ENCODE results near the gene ESR1.
"Not testable (repeated sequence)": the region's sequence is repeated elsewhere in the genome, so short reads cannot be mapped to it uniquely, and the experiment has no call there.

Gene ESR1

GRCh38 chr6:151962246-151962846, 154.9 kb downstream of the ESR1 start:
- in situ Hi-C loops (cut with MboI; ENCODE audit: low sequenced_read_pairs), result no loop called here

GRCh38 chr6:151963001-151963400, 155.5 kb downstream of the ESR1 start:
- in situ Hi-C loops (cut with MboI; ENCODE audit: low sequenced_read_pairs), result no loop called here

DNA sequence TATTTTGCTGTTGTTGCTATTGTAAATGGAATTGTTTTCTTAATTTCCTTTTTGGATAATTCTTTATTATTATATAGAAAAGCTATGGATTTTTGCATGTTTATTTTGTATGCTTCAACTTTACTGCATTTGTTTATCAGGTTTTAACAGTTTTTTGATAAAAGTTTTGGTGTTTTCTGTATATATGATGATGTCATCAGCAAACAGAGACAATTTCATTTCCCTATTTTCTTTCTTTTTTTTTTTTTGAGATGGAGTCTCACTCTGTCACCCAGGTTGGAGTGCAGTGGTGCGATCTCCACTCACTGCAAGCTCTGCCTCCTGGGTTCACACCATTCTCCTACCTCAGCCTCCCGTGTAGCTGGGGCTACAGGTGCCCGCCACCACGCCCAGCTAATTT, 156.9 kb downstream of the ESR1 start:
- in situ Hi-C loops (cut with MboI; ENCODE audit: low sequenced_read_pairs), result not testable (repeated sequence)

- in situ Hi-C loops (cut with MboI; ENCODE audit: low sequenced_read_pairs), result no loop called here
Observed at GRCh38 chr6:151974061-151974617, 166.7 kb downstream of the ESR1 start.

- in situ Hi-C loops (cut with MboI; ENCODE audit: low sequenced_read_pairs), result no loop called here
Observed at GRCh38 chr6:151975795-151976194, 168.3 kb downstream of the ESR1 start.

DNA sequence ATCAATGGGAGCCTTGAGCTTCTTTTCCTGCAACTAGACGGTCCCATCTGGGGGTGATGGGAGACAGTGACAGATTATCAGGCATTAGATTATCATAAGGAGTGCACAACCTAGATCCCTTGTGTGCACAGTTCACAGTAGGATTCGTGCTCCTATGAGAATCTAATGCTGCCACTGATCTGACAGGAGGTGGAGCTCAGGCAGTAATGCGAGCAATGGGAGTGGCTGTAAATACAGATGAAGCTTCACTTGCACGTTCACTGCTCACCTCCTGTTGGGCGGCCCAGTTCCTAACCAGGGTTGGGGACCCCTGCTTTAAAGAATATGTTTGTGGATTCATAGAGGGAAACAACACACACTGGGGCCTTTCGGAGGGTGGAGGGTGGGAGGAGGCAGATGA, 180.7 kb downstream of the ESR1 start:
- in situ Hi-C loops (cut with MboI; ENCODE audit: low sequenced_read_pairs), result not testable (repeated sequence)

DNA sequence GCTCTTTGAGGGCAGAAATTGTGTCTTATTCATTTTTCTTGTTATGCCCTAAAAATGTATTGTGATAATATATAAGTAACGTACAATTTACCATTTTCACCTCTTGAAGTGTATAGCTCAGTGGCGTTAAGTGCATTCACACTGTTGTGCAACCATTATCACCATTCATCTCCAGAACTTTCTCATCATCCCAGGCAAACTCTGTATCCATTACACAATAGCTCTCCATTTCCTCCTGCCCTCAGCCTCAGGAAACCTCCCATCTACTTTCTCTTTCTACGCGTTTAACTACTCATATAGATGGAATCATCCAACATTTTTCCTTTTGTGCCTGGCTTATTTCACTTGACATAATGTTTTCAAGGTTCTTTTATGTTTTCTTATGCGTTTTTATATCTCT, 184.6 kb downstream of the ESR1 start:
- in situ Hi-C loops (cut with MboI; ENCODE audit: low sequenced_read_pairs), result no loop called here

DNA sequence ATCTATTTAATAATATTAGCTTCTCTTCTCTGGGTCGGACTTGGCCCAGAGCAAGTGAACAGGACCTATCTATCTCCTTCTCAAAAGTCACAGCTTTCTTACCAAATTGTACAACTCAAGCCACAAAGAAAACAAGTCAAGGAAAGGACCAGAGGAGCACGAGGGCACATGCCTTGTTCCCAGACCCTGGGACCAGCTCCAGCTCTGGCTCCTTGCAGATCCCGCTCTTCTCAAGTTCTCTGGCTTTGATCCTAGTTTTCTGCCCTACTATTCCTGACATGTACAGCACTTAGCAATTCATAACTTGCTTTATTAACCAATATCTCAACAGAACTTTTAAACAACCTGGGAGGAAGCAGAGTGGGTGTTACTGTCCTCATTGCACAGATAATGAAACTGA, 185.9 kb downstream of the ESR1 start:
- in situ Hi-C loops (cut with MboI; ENCODE audit: low sequenced_read_pairs), result no loop called here

DNA sequence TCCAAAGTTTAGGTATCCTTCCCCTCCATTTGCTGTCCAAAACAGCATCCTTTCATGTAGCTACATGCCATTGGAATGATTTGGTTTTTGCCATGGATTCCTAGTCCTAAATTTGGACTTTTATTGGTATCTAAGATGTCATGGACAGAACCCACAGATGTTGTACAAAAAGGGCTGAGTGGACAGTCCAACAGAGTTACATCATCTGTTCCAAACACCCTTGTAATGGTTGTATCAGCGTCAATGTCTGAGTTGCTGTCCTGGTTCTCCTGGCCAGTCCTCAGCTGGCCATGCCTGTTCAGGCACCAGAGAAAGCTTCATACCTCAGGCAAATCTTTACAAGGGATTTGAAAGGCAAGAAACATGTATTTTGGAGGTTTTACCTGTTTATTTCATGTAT, 191.3 kb downstream of the ESR1 start:
- in situ Hi-C loops (cut with MboI; ENCODE audit: low sequenced_read_pairs), result no loop called here

DNA sequence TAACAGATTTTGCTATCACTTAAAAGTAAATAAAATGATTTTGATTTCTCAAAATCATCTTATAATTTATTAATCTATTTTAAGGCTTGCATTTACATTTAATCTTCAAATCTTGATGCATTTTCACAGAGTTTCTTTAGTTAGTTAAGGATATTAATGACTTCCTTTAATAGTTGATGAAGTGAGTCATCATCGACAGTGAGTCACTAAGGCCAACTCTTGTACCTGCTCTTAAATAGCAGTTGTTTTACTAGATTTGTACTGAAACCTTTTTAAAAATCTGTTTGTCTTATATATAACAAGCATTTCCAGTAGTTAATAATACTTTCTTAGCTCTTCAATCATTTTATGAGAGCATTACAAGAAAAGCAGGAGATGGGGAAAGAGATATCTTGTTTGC, 191.7 kb downstream of the ESR1 start:
- in situ Hi-C loops (cut with MboI; ENCODE audit: low sequenced_read_pairs), result no loop called here

GRCh38 chr6:152001408-152001807, 193.9 kb downstream of the ESR1 start:
- in situ Hi-C loops (cut with MboI; ENCODE audit: low sequenced_read_pairs), result no loop called here

GRCh38 chr6:152002306-152002705, 194.8 kb downstream of the ESR1 start:
- in situ Hi-C loops (cut with MboI; ENCODE audit: low sequenced_read_pairs), result no loop called here

DNA sequence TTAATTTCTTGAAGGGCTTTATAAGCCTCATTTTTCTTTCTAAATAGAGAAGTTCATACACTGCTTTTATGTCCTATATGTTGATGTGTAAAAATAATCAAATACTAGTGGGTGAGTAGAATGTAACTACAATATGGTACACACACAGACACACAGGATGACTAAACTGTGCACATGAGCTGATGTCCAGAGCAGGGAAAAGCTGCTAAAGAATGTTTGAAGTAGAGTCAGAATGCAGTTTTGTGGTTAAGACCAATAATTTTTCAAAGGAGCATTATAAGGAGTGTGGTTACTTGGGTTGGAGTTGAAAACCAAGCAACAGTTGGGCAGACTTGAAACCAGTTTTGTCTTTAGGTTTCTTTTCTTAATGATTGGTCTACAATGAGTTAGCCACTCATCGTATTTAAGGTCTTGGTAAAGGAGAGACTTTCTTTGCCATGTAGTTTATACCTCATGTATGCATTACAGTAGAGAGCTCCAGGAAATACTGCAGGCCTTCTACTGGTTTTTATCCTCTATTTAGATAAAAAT, 196.6 kb downstream of the ESR1 start:
- in situ Hi-C loops (cut with MboI; ENCODE audit: low sequenced_read_pairs), result no loop called here

DNA sequence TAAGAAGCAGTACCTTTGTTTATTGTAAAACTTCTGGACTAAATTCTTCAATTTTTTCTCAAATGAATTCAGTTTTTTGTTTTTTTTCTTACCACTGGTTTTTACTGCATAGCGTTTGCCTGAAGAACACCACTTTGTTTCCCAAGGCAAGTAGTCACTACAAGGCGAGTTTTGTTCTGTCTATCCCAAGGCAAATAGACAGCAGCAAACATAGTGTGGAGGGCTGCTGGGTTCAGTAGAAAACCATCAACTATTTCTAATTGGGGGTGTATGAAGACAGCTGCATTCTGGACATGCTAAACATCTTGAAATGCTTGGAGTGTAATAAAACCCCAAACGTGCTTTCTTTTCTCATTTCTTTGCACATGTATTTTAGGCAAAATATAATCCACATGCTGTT, 197.4 kb downstream of the ESR1 start:
- in situ Hi-C loops (cut with MboI; ENCODE audit: low sequenced_read_pairs), result no loop called here

GRCh38 chr6:152008779-152009178, 201.3 kb downstream of the ESR1 start:
- in situ Hi-C loops (cut with MboI; ENCODE audit: low sequenced_read_pairs), result no loop called here

GRCh38 chr6:152012227-152012626, 204.7 kb downstream of the ESR1 start:
- in situ Hi-C loops (cut with MboI; ENCODE audit: low sequenced_read_pairs), result no loop called here

DNA sequence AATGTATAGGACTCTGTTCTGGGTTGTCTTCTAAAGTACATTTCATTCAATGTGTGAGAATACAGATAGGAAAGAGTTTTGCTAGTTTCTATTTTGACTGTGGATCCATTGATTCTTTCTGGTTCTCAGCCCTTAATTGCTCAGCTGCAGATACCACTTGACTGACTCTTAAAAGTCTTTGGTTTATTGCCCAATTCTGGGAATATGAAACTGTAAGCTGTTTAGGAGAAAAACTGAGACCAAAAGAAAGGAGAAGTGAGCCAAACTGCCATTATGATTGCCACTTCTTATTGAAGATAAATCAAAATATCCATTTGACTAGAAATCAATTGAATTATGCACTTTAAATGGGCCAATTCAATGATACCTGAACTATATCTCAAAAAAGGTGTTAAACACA, 211.4 kb downstream of the ESR1 start:
- in situ Hi-C loops (cut with MboI; ENCODE audit: low sequenced_read_pairs), result no loop called here

- in situ Hi-C loops (cut with MboI; ENCODE audit: low sequenced_read_pairs), result no loop called here
Observed at GRCh38 chr6:152022303-152022702, 214.8 kb downstream of the ESR1 start.

DNA sequence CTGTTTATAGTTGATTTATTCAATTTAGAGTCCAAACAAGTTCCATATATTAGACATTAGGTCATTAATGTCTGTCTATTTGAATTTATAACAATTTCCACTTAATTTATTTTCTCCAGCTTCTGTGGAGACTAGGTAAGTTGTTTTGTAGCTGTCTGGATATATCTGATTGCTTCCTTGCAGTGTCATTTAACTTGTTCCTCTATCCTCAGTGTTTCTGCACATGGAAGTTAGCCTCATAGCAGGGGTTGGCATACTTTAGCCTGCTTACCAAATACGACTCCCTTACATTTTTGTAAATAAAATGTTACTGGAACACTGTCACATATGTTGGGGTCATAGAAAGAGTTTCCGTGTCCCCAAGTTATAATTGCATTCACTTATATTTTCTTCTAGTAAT, 216.1 kb downstream of the ESR1 start:
- in situ Hi-C loops (cut with MboI; ENCODE audit: low sequenced_read_pairs), result no loop called here

DNA sequence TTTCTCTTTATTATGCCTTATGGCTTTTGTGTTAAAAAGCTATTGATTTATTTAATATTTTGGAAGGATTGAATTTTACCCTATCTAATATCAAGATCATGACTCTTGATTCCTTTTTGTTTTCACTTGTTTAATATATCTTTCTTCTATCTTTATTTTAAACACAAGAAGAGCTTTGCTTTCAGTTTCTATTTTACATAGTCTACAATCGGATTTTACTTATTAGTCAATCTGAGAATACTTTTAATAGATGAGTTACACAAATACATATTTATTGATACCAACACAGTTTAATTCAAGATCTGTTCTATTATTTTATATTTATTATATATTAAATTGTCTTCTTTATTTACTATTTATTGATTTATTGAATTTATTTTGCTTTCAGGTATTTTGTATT, 218.8 kb downstream of the ESR1 start:
- in situ Hi-C loops (cut with MboI; ENCODE audit: low sequenced_read_pairs), result no loop called here

GRCh38 chr6:152026744-152027143, 219.3 kb downstream of the ESR1 start:
- in situ Hi-C loops (cut with MboI; ENCODE audit: low sequenced_read_pairs), result not testable (repeated sequence)

- in situ Hi-C loops (cut with MboI; ENCODE audit: low sequenced_read_pairs), result not testable (repeated sequence)
Observed at GRCh38 chr6:152033765-152034164, 226.3 kb downstream of the ESR1 start.

GRCh38 chr6:152034631-152035030, 227.1 kb downstream of the ESR1 start:
- in situ Hi-C loops (cut with MboI; ENCODE audit: low sequenced_read_pairs), result no loop called here

All from HL-60/S4 (cell line).